Muscle layer of colon (tissue), 2 donors: ENCODE measurements around the gene TMEM18.

Experiments used
- H3K27ac ChIP-seq: one replicate; pipeline ENCODE4 v1.7.0; 2013; ENCODE audit warnings: low read depth, mild to moderate bottlenecking, low read length, moderate library complexity
- H3K27me3 ChIP-seq, 2 donors: one replicate each; pipeline ENCODE4 v1.7.0; 2013; ENCODE audit warnings: low read length in 2 of 2, mild to moderate bottlenecking in 2 of 2; ENCODE audit not compliant: insufficient read depth in 2 of 2, control insufficient read depth in 1 of 2
- H3K36me3 ChIP-seq: one replicate; pipeline ENCODE4 v1.7.0; 2013; ENCODE audit warnings: mild to moderate bottlenecking, low read length; ENCODE audit not compliant: insufficient read depth
- H3K4me1 ChIP-seq: one replicate; pipeline ENCODE4 v1.7.0; 2013; ENCODE audit warnings: mild to moderate bottlenecking, low read length; ENCODE audit not compliant: insufficient read depth
- H3K4me3 ChIP-seq, 2 donors: one replicate each; pipeline ENCODE4 v1.7.0; 2013; ENCODE audit warnings: low read length in 2 of 2, low read depth in 1 of 2, mild to moderate bottlenecking in 1 of 2, moderate library complexity in 1 of 2
- H3K9ac ChIP-seq: one replicate; pipeline ENCODE4 v1.7.0; 2013; ENCODE audit warnings: low read length
- H3K9me3 ChIP-seq: one replicate; pipeline ENCODE4 v1.7.0; 2013; ENCODE audit warnings: mild to moderate bottlenecking, low read length
- donor health status: abdominal sarcoma.
- donor health status: Adenocarcinoma of cecum.

Gene TMEM18

DNA sequence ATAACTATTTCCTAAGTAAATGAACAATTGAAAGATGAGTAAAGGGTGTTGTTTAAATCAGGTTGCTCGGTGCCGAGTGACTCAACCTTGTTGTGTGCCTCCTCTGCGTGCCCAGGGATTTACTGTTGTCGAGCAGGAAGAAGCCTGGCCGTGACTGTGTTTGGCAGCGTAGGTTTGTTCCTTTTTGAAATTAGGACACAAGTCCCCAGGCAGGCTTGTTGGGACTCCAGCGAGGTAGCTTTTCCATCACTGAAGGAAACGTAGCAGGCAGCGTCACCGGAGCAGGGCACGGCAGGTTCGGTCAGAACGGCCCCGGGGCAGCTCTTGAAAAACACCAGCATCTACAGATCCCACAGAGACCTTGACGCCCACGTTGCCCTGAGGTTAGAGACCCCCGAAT is 48.6 kb downstream of the TMEM18 start:
- no peaks in the 10 kb centered on the region for H3K36me3 ChIP-seq
- no peak overlapping the region for H3K4me3 ChIP-seq
- H3K27me3 ChIP-seq, result no peaks in the 10 kb centered on the region
- no peaks in the 10 kb centered on the region for H3K4me1 ChIP-seq
- H3K27ac ChIP-seq, result no peak overlapping the region
- no peak overlapping the region for H3K9ac ChIP-seq
- no peaks in the 10 kb centered on the region for H3K9me3 ChIP-seq

GRCh38 chr2:627926-628560 is 49.2 kb downstream of the TMEM18 start:
- Histone ChIP-seq H3K27ac (no peak overlapping the region), H3K9ac (no peak overlapping the region), H3K4me3 (no peak overlapping the region), H3K4me1 (no peaks in the 10 kb centered on the region), H3K36me3 (no peaks in the 10 kb centered on the region), H3K27me3 (no peaks in the 10 kb centered on the region), H3K9me3 (no peaks in the 10 kb centered on the region)

- Histone ChIP-seq H3K27ac (no peak overlapping the region), H3K4me1 (no peaks in the 10 kb centered on the region), H3K36me3 (no peaks in the 10 kb centered on the region), H3K27me3 (no peaks in the 10 kb centered on the region), H3K9ac (no peak overlapping the region), H3K4me3 (no peak overlapping the region), H3K9me3 (no peaks in the 10 kb centered on the region)
Measured at GRCh38 chr2:627340-627709, 49.9 kb downstream of the TMEM18 start.

DNA sequence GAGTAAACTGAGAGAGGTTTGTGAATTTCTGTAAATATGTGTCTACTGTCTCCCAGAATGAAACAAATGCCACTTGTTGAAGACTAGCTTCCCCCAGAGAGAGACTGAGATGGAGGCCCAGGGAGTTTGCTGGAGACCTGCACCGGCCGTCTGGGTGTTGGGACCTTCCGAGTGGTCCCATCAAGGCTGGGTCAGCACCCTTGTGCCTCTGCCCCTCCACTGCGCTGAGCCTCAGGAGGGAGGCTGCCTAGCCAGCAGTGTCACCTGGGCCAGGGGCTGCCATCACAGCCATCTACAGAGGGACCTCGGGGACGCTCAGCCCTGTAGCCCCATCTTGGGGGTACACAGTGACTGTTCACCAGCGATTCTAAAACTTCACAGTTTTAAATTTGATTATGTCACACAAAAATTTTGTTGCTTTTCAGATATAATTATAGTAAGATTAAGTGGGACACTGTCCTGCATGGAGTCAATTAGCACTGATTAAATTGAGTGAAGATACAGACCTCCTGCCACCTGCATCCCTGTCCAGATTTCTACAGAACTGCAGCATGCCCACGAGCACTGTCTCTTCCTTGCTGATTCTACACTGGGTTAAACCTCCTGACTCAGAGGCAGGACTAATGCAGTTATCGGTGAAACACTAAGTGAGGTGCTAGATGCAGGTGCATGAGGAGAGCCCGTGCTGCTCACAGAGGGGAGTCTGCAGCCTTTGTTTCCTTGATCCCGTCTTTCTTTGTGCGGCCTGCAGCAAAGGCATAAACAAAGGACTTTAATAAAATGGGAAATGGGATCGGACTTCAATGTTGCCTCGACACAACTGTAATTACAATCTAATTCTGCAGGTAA is 50.5 kb downstream of the TMEM18 start:
- no peak overlapping the region for H3K27ac ChIP-seq
- no peak overlapping the region for H3K9ac ChIP-seq
- H3K27me3 ChIP-seq, result no peaks in the 10 kb centered on the region
- H3K9me3 ChIP-seq, result no peaks in the 10 kb centered on the region
- no peak overlapping the region for H3K4me3 ChIP-seq
- H3K4me1 ChIP-seq, result no peaks in the 10 kb centered on the region
- no peaks in the 10 kb centered on the region for H3K36me3 ChIP-seq

- H3K27ac ChIP-seq, result no peak overlapping the region
- H3K27me3 ChIP-seq, result no peaks in the 10 kb centered on the region
- no peak overlapping the region for H3K9ac ChIP-seq
Measured at GRCh38 chr2:625415-626333, 51.5 kb downstream of the TMEM18 start.

GRCh38 chr2:624551-625347 is 52.5 kb downstream of the TMEM18 start:
- Histone ChIP-seq H3K9me3 (no peaks in the 10 kb centered on the region), H3K4me1 (no peaks in the 10 kb centered on the region), H3K27me3 (no peaks in the 10 kb centered on the region), H3K4me3 (no peak overlapping the region), H3K27ac (no peak overlapping the region), H3K9ac (no peak overlapping the region), H3K36me3 (no peaks in the 10 kb centered on the region)

More at GRCh38 chr2:625415-626333, 51.5 kb downstream of the TMEM18 start:
- no peaks in the 10 kb centered on the region for H3K4me1 ChIP-seq
- H3K9me3 ChIP-seq, result no peaks in the 10 kb centered on the region
- no peaks in the 10 kb centered on the region for H3K36me3 ChIP-seq
- H3K4me3 ChIP-seq, result no peak overlapping the region

GRCh38 chr2:624096-624495 is 53.1 kb downstream of the TMEM18 start:
- no peak overlapping the region for H3K9ac ChIP-seq

GRCh38 chr2:623130-623922 is 53.9 kb downstream of the TMEM18 start:
- peaks cover 2% of the 10 kb centered on the region for H3K9me3 ChIP-seq

More at GRCh38 chr2:624096-624495, 53.1 kb downstream of the TMEM18 start:
- Histone ChIP-seq H3K36me3 (no peaks in the 10 kb centered on the region), H3K4me1 (no peaks in the 10 kb centered on the region), H3K27me3 (no peaks in the 10 kb centered on the region), H3K9me3 (no peaks in the 10 kb centered on the region), H3K27ac (no peak overlapping the region), H3K4me3 (no peak overlapping the region)

DNA sequence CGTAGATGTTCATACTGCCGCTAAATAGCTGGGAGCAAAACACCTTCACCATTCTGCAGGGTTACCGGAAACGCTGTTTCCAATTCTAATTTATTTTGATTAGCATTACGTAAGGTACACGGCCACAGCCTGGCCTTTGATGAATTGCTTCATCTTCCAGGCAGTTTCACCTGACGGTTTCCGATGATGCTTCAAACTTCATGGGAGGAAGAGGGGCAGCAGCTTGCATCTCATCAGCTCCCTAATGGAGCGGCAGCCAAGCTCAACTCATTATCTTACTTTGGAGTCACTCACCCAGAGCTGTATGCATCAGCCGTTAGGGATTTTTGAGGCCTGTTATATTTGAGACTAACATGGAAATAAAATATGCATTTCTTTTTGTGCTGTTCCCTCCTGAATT is 54.8 kb downstream of the TMEM18 start:
- H3K4me1 ChIP-seq, result no peaks in the 10 kb centered on the region
- H3K9ac ChIP-seq, result no peak overlapping the region
- H3K27ac ChIP-seq, result no peak overlapping the region
- no peaks in the 10 kb centered on the region for H3K27me3 ChIP-seq
- no peaks in the 10 kb centered on the region for H3K36me3 ChIP-seq
- H3K4me3 ChIP-seq, result no peak overlapping the region
- peaks cover 5% of the 10 kb centered on the region for H3K9me3 ChIP-seq

More at GRCh38 chr2:623130-623922, 53.9 kb downstream of the TMEM18 start:
- no peaks in the 10 kb centered on the region for H3K36me3 ChIP-seq
- H3K9ac ChIP-seq, result no peak overlapping the region
- no peaks in the 10 kb centered on the region for H3K4me1 ChIP-seq
- H3K4me3 ChIP-seq, result no peak overlapping the region
- H3K27ac ChIP-seq, result no peak overlapping the region
- H3K27me3 ChIP-seq, result no peaks in the 10 kb centered on the region

DNA sequence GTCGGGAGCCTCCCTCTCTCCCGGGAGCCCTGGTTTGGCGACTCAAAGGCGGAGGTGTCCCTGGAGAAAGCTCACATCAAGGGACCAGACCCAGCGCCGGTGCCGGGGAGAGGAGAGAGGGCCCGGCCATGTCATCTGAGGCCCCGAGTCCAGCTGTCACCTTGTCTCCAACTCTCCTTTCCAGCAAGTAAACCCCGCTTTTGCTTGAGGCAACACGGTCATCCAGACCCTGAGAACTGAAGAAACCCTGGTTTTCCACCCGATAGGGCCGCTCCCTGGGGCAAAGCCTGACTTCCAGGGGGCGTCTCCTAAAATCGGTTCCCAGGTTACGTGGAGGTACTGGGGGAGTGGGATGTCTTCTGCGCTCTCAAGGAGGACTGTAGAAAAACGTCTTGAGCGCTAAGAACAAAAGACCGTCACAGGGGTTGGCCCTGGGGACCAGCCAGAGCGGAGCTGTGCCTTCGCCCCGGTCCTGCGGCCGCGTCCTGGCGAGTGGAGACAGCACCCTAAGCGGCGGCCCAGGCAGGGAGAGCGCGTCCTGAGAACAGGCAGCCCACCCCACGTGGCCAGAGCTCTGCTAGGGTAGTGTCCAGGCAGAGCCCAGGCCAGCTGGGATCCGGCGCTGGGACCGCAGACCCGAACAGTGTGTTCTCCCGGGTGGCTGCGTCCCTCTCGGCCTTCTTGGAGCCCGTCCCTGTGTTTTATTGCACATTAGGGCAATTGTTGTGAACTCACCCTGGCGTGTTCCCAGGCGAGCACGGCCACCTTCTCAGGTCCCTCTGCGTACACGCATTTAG is 55.7 kb downstream of the TMEM18 start:
- Histone ChIP-seq H3K9ac (no peak overlapping the region), H3K4me3 (no peak overlapping the region), H3K27me3 (no peaks in the 10 kb centered on the region), H3K9me3 (peaks cover 5% of the 10 kb centered on the region), H3K36me3 (no peaks in the 10 kb centered on the region), H3K4me1 (no peaks in the 10 kb centered on the region), H3K27ac (no peak overlapping the region)
